ENCODE data around the gene LRRC36.

- TF ChIP-seq PATZ1 (tag by site-specific recombination; IDR thresholded peaks at IDR 0.05) (no peak), KLF9 (tag by site-specific recombination; IDR thresholded peaks at IDR 0.05; ENCODE audit: low read depth) (no peak), ZNF76 (tag by site-specific recombination; IDR thresholded peaks at IDR 0.05; ENCODE audit: borderline replicate concordance, low read depth) (no peak), ZNF670 (tag by site-specific recombination; IDR thresholded peaks at IDR 0.05; ENCODE audit: low read depth) (no peak), SP2 (tag by site-specific recombination; IDR thresholded peaks at IDR 0.05) (no peak), ATF2 (tag by site-specific recombination; IDR thresholded peaks at IDR 0.05; ENCODE audit: low read depth) (no peak), ZNF341 (tag by site-specific recombination; IDR thresholded peaks at IDR 0.05; ENCODE audit: low read depth) (no peak), ZNF18 (tag by site-specific recombination; IDR thresholded peaks at IDR 0.05) (no peak), HOXA7 (CRISPR knock-in tag; IDR thresholded peaks at IDR 0.05; ENCODE audit: borderline replicate concordance) (no peak), ZNF274 (IDR thresholded peaks at IDR 0.05; ENCODE audit: low read length) (no peak), ZNF274 (tag by site-specific recombination; IDR thresholded peaks at IDR 0.05; ENCODE audit: borderline replicate concordance) (no peak), YY1 (tag by site-specific recombination; IDR thresholded peaks at IDR 0.05) (no peak), TSHZ1 (tag by site-specific recombination; IDR thresholded peaks at IDR 0.05; ENCODE audit: borderline replicate concordance) (no peak)
- TF ChIP-seq, protein P1, sequence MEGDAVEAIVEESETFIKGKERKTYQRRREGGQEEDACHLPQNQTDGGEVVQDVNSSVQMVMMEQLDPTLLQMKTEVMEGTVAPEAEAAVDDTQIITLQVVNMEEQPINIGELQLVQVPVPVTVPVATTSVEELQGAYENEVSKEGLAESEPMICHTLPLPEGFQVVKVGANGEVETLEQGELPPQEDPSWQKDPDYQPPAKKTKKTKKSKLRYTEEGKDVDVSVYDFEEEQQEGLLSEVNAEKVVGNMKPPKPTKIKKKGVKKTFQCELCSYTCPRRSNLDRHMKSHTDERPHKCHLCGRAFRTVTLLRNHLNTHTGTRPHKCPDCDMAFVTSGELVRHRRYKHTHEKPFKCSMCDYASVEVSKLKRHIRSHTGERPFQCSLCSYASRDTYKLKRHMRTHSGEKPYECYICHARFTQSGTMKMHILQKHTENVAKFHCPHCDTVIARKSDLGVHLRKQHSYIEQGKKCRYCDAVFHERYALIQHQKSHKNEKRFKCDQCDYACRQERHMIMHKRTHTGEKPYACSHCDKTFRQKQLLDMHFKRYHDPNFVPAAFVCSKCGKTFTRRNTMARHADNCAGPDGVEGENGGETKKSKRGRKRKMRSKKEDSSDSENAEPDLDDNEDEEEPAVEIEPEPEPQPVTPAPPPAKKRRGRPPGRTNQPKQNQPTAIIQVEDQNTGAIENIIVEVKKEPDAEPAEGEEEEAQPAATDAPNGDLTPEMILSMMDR (tag by site-specific recombination; IDR thresholded peaks at IDR 0.05) = no peak
- TF ChIP-seq, protein P2, sequence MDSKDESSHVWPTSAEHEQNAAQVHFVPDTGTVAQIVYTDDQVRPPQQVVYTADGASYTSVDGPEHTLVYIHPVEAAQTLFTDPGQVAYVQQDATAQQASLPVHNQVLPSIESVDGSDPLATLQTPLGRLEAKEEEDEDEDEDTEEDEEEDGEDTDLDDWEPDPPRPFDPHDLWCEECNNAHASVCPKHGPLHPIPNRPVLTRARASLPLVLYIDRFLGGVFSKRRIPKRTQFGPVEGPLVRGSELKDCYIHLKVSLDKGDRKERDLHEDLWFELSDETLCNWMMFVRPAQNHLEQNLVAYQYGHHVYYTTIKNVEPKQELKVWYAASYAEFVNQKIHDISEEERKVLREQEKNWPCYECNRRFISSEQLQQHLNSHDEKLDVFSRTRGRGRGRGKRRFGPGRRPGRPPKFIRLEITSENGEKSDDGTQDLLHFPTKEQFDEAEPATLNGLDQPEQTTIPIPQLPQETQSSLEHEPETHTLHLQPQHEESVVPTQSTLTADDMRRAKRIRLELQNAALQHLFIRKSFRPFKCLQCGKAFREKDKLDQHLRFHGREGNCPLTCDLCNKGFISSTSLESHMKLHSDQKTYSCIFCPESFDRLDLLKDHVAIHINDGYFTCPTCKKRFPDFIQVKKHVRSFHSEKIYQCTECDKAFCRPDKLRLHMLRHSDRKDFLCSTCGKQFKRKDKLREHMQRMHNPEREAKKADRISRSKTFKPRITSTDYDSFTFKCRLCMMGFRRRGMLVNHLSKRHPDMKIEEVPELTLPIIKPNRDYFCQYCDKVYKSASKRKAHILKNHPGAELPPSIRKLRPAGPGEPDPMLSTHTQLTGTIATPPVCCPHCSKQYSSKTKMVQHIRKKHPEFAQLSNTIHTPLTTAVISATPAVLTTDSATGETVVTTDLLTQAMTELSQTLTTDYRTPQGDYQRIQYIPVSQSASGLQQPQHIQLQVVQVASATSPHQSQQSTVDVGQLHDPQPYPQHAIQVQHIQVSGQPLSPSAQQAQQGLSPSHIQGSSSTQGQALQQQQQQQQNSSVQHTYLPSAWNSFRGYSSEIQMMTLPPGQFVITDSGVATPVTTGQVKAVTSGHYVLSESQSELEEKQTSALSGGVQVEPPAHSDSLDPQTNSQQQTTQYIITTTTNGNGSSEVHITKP (tag by site-specific recombination; IDR thresholded peaks at IDR 0.05) = no peak
Observed at GRCh38 chr16:67287960-67288359, 38.7 kb upstream of the LRRC36 start.
